SKM-1 treated with dmso at 0.1 percent for 144 hours (cell line): ENCODE data around the gene FKBP7.
A peak's percentile ranks its signal among the peaks of the same experiment; 100 is the strongest.
"Not testable (repeated sequence)": the region's sequence is repeated elsewhere in the genome, so short reads cannot be mapped to it uniquely, and the experiment has no call there.

Experiments used
- DNase-seq: peaks from one replicate; lab custom pipeline; 2025; ENCODE audit not compliant: unreplicated experiment; lab: John Stamatoyannopoulos, UW

Gene FKBP7

GRCh38 chr2:178491612-178492011 is 13.2 kb upstream of the FKBP7 start:
- no peak for DNase-seq

- DNase-seq, result no peak
Observed at GRCh38 chr2:178485356-178485755, 7.0 kb upstream of the FKBP7 start.

GRCh38 chr2:178484245-178485041 is 6.0 kb upstream of the FKBP7 start:
- no peak for DNase-seq

GRCh38 chr2:178482437-178482836 is 4.0 kb upstream of the FKBP7 start:
- DNase-seq, result no peak

GRCh38 chr2:178480227-178481181 is 2.1 kb upstream of the FKBP7 start, which contains the start of gene PLEKHA3:
Gene PLEKHA3 (plus strand): TSS chr2:178480457. CDS start chr2:178480870, 413 bp downstream.
- peak; percentile 92 for DNase-seq

- no peak for DNase-seq
Observed at GRCh38 chr2:178479758-178480226, 1.4 kb upstream of the FKBP7 start.

GRCh38 chr2:178479275-178479616 is 846 bp upstream of the FKBP7 start:
- no peak for DNase-seq

GRCh38 chr2:178478130-178478438 is 316 bp downstream of the FKBP7 start:
- DNase-seq, result no peak

GRCh38 chr2:178477443-178478129 is 814 bp downstream of the FKBP7 start:
- no peak for DNase-seq

GRCh38 chr2:178476477-178476876 is 1.9 kb downstream of the FKBP7 start:
- no peak for DNase-seq

- no peak for DNase-seq
Observed at GRCh38 chr2:178474560-178474959, 3.8 kb downstream of the FKBP7 start.

GRCh38 chr2:178473931-178474330 is 4.5 kb downstream of the FKBP7 start:
- DNase-seq, result no peak

GRCh38 chr2:178473373-178473772 is 5.0 kb downstream of the FKBP7 start:
- no peak for DNase-seq

GRCh38 chr2:178471313-178471712 is 7.1 kb downstream of the FKBP7 start:
- not testable (repeated sequence) for DNase-seq

- no peak for DNase-seq
Observed at GRCh38 chr2:178469219-178469849, 9.1 kb downstream of the FKBP7 start.

GRCh38 chr2:178457390-178457886 is 21.0 kb downstream of the FKBP7 start:
- no peak for DNase-seq

- no peak for DNase-seq
Observed at GRCh38 chr2:178455947-178456346, 22.5 kb downstream of the FKBP7 start.

GRCh38 chr2:178452870-178453269 is 25.5 kb downstream of the FKBP7 start:
- no peak for DNase-seq

GRCh38 chr2:178452334-178452733 is 26.1 kb downstream of the FKBP7 start:
- no peak for DNase-seq

- DNase-seq, result peak; percentile 93
Observed at GRCh38 chr2:178450774-178451525, 27.4 kb downstream of the FKBP7 start, which contains the start of the genes PJVK and PRKRA. Gene PJVK (plus strand): TSS chr2:178451378. CDS start chr2:178453410, 2,032 bp downstream. Gene PRKRA (minus strand): TSS chr2:178451175. CDS start chr2:178451030, 145 bp downstream.
